HS-27A (cell line): ENCODE measurements around the gene TAS2R31.
"Not testable (repeated sequence)": the region's sequence is repeated elsewhere in the genome, so short reads cannot be mapped to it uniquely, and the experiment has no call there.

ENCODE experiments used
- DNase-seq: peaks from one replicate; pipeline ENCODE4 v3.0.0-alpha.2; 2012; ENCODE audit warnings: low read depth, missing footprints

Gene TAS2R31

GRCh38 chr12:11031307-11031706 lies at the start of gene TAS2R31:
Gene TAS2R31 (minus strand): TSS chr12:11031407. CDS start chr12:11031335, 72 bp downstream.
- no peak for DNase-seq

GRCh38 chr12:11078246-11078645 lies 47.0 kb upstream of the TAS2R31 start:
- no peak for DNase-seq

GRCh38 chr12:11075642-11076041 lies 44.4 kb upstream of the TAS2R31 start:
- no peak for DNase-seq

- no peak for DNase-seq
Observed at GRCh38 chr12:11071414-11071813, 40.2 kb upstream of the TAS2R31 start.

- no peak for DNase-seq
Observed at GRCh38 chr12:11070999-11071398, 39.8 kb upstream of the TAS2R31 start.

- no peak for DNase-seq
Observed at GRCh38 chr12:11069854-11070365, 38.7 kb upstream of the TAS2R31 start.

GRCh38 chr12:11067514-11067913 lies 36.3 kb upstream of the TAS2R31 start:
- DNase-seq, result no peak

GRCh38 chr12:11062194-11062593 lies 31.0 kb upstream of the TAS2R31 start, which contains the start of gene TAS2R46:
Gene TAS2R46 (minus strand): TSS chr12:11062294. CDS start chr12:11062294, 0 bp downstream.
- not testable (repeated sequence) for DNase-seq

GRCh38 chr12:11059784-11060183 lies 28.6 kb upstream of the TAS2R31 start:
- no peak for DNase-seq

GRCh38 chr12:11059041-11059440 lies 27.8 kb upstream of the TAS2R31 start:
- no peak for DNase-seq

- DNase-seq, result no peak
Observed at GRCh38 chr12:11055306-11055705, 24.1 kb upstream of the TAS2R31 start.

GRCh38 chr12:11049806-11050531 lies 18.8 kb upstream of the TAS2R31 start:
- not testable (repeated sequence) for DNase-seq

- not testable (repeated sequence) for DNase-seq
Observed at GRCh38 chr12:11041366-11041765, 10.2 kb upstream of the TAS2R31 start.

- DNase-seq, result no peak
Observed at GRCh38 chr12:11040162-11040561, 9.0 kb upstream of the TAS2R31 start.

GRCh38 chr12:11039171-11039570 lies 8.0 kb upstream of the TAS2R31 start:
- DNase-seq, result no peak

- DNase-seq, result not testable (repeated sequence)
Observed at GRCh38 chr12:11033959-11034358, 2.8 kb upstream of the TAS2R31 start.

GRCh38 chr12:11026118-11026517 lies 5.1 kb downstream of the TAS2R31 start:
- no peak for DNase-seq

GRCh38 chr12:11023387-11023786 lies 7.8 kb downstream of the TAS2R31 start:
- DNase-seq, result no peak

- no peak for DNase-seq
Observed at GRCh38 chr12:11022520-11022919, 8.7 kb downstream of the TAS2R31 start, which contains the start of gene TAS2R19. Gene TAS2R19 (minus strand): TSS chr12:11022620. CDS start chr12:11022571, 49 bp downstream.

- DNase-seq, result no peak
Observed at GRCh38 chr12:11016937-11017336, 14.3 kb downstream of the TAS2R31 start.

- DNase-seq, result no peak
Observed at GRCh38 chr12:11015775-11016430, 15.3 kb downstream of the TAS2R31 start.

- DNase-seq, result no peak
Observed at GRCh38 chr12:11014234-11014633, 17.0 kb downstream of the TAS2R31 start.

- DNase-seq, result no peak
Observed at GRCh38 chr12:11007608-11008007, 23.6 kb downstream of the TAS2R31 start.
